Esophagus squamous epithelium (tissue), 4 donors: ENCODE data around the gene LRP5.

Source experiments
- CTCF ChIP-seq, 6 experiments: fragments of 450-650 bp in 4 of 6; fragments of 200-600 bp in 2 of 6; sonication (generic) in 2 of 6; IDR thresholded peaks; one replicate each; pipeline ENCODE4 v1.5.1; 2016 to 2019; ENCODE audit warnings: antibody characterized with exemption in 6 of 6, mild to moderate bottlenecking in 4 of 6, moderate library complexity in 4 of 6
- POLR2A ChIP-seq, 4 donors: fragments of 450-650 bp; IDR thresholded peaks; one replicate each; pipeline ENCODE4 v1.6.1; 2017; ENCODE audit warnings: antibody characterized with exemption in 4 of 4, mild to moderate bottlenecking in 4 of 4, moderate library complexity in 3 of 4

- TF ChIP-seq CTCF (IDR thresholded peaks at IDR 0.05) (no peak), POLR2A (IDR thresholded peaks at IDR 0.05) (no peak)
Observed at GRCh38 chr11:68411501-68411991, 99.2 kb downstream of the LRP5 start.
